HTR-8/SVneo (cell line): ENCODE measurements around the gene KCNT2.

ENCODE experiments used
- DNase-seq: peaks from one replicate; pipeline ENCODE4 v3.0.0; 2011; ENCODE audit warnings: low spot score, mixed read lengths; ENCODE audit not compliant: insufficient read length
- FAIRE-seq: peaks from 2 replicates; lab custom pipeline; 2011; peaks lifted over from hg19 to GRCh38; lab: Jason Lieb, UNC

Gene KCNT2

DNA sequence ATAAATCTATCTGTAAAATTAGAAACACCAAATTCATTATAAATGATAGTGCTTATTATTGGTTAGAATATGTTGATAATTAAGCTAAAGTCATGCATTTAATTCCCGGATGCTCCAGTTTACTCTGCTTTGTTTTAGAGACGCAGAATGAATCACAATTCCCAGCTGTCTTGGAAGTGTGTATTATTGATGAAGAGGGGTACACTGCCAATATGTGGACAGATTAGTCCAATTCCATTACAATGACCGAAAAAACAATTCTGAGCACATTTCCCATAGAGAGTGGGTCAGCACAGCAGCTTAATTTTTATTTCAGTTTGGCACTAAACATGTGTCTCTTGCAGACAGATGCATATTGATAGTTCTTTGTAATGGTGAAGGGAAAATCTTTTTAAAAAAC lies 146.7 kb downstream of the KCNT2 start:
- FAIRE-seq, result no peak
- no peak for DNase-seq

GRCh38 chr1:196459383-196459782 lies 148.9 kb downstream of the KCNT2 start:
- FAIRE-seq (no peak), DNase-seq (no peak)

- DNase-seq (no peak), FAIRE-seq (no peak)
Observed at GRCh38 chr1:196454792-196455191, 153.4 kb downstream of the KCNT2 start.

- FAIRE-seq (no peak), DNase-seq (no peak)
Observed at GRCh38 chr1:196451103-196451502, 157.1 kb downstream of the KCNT2 start.

DNA sequence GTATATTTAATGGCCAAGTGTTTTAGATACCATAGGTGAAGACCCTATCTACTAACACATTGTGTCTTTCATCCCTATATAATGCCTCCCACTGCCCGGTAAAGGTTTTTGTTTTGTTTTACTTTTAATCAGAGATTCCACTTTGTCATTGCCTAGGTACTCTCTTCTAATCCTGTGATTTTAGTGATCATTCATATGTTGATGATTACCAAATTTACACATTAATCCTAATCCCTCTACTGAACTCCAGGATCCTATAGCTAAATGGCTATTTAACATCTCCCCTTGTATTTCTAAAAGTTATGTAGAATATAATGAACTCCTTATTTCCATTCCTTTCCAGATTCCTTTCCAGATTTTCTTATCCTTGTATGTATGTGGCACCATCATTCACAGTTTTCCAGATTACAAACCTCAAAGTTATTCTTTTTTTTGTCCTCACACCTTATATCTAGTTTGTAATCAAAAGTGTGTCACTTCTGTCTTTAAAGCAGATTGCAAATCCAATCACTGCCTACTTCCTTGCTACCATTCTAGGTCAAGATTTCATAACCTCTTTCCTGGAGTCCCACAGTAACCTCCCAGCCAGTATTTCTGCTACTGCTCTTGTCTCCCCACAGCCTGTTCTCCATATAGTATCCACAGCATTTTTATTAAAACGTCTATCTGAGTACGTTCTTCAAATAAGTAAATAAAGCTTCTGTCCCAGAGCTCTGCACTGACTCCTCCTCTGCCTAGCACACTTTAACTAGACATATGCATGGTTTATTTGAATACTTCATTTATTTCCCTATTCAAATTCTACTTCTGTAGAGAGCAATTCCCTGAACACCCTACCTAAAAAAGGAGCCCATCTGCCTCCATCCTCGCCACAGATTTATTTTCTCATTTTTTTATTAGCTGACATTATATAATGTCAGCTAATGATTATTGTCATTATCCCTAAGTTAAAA lies 157.8 kb downstream of the KCNT2 start:
- FAIRE-seq (no peak), DNase-seq (no peak)

- FAIRE-seq, result no peak
- no peak for DNase-seq
Observed at GRCh38 chr1:196449460-196449859, 158.8 kb downstream of the KCNT2 start.

DNA sequence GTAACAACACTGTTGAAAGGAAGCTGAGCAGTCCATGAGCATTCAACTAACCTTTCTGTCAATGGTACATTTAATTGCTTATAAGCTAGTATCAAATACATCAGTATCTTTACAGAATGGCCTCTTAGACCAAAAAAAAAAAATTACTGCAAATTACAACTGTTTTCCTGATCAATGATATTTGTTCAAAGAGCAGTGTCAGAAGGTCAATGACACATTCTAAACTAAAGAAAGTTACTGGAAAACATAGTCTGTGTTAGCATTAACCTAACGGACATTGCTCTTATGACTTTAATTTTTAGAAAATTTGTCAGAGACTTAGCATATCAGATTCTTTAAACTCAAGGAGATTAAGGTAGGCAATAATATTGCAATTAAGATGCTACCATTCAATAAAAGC lies 162.5 kb downstream of the KCNT2 start:
- DNase-seq (no peak), FAIRE-seq (no peak)

DNA sequence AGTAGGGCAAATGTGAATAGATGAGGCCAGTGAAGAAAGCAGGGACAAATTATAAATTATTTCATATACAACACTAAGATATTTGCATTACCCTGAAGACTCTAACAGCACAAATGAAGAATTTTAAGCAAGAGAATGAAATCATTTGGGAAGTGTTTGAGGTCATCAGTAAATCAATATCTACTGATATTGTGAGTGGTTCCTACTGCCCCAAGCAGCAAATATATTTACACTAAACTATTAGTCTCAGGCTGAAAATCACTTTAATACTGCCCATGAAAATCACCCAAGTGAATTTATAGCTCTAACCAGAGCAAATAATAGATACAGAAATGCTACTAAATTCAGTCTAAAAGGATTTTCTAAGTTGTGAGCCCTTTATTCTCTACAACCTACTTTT lies 163.6 kb downstream of the KCNT2 start:
- no peak for FAIRE-seq

DNA sequence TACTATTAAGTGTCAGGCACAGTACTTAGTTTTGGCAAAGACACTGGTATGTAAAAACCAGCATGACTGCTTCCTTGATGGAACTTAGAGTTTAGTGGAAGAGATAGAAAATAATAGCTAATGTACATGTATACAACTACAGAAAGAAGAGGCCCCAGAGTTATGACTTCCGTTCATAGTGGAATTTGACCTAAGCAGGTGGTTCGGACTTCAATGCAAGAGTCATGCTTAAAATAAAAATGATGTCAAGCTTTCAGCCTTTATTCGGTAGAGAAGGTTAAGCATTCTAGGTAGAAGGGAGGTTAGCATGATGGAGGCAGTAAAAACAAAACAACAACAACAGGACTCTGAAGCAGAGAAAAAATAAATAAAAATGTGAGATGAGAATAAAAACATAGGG lies 165.9 kb downstream of the KCNT2 start:
- FAIRE-seq (no peak), DNase-seq (no peak)

More for the DNA sequence above, 163.6 kb downstream of the KCNT2 start:
- no peak for DNase-seq

DNA sequence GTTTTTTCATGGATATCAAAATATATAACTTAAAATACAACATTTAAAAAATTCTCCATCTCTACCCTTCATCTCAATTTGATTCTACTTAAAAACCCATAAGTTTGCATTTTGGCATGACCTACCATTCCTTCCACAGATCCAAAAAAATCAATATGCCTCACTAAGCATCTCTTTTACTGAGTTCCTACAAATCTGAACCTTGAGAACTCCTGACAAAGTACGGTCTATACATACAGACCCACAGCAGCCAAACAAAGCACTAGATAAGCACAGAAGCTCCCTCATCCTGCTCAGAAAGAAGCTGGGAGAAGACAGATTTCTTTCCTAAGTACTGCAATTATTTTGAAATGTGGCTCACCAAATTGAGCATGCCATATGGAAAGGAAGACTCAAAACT lies 167.5 kb downstream of the KCNT2 start:
- DNase-seq (no peak), FAIRE-seq (no peak)

DNA sequence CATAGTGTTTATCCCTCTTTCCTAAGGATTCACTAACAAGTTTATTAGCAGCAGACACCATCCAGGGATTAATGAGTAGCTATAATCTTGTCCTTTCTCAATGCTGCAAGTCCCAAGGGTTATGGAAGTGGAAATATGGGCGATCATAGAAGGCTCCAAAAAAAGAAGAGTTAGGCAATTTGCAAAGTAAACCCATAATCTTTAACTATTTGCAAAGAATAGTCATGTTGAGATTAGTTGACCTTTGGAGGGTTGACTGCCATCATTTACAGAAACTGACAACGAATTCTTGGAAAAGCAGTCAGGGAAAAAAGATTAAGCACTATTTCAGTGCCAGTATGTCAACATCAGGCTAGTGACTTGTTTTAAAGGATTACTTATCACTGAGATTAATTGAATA lies 169.9 kb downstream of the KCNT2 start:
- no peak for FAIRE-seq
- DNase-seq, result no peak

DNA sequence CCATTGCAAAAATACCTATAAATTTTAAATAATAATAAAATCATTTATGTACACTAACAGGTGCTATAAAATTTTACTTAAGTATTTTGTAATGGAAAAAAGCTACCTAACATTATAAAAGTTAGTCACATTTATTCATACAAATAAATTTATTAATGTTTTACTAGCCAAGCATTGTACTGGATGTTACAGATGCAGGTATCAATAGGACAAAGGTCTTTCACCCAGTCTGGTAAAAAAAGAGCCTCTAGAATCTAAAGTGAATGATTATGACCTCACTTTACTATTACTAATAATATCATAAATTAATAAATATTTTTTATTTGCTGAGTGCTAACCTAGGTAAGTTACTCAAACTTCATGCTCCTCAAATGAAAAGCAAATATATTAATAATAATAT lies 170.6 kb downstream of the KCNT2 start:
- no peak for DNase-seq
- FAIRE-seq, result no peak

DNA sequence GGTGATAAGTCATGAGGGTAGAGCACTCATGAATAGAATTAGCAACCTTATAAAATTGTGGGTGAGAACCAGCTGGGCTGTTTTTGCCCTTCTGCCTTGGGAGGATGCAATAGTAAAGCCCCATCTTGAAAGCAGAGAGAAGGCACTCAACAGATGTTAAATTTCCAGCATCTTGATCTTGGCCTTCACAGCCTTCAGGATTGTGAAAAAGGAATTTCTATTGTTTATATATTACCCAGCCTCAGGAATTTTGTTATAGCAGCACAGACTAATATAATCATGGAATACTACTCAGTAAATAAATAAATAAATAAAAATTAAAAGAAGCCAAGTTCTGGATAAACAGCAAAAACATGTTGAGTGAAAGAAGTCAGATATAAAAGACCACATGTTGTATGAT lies 175.2 kb downstream of the KCNT2 start:
- DNase-seq (no peak), FAIRE-seq (no peak)

DNA sequence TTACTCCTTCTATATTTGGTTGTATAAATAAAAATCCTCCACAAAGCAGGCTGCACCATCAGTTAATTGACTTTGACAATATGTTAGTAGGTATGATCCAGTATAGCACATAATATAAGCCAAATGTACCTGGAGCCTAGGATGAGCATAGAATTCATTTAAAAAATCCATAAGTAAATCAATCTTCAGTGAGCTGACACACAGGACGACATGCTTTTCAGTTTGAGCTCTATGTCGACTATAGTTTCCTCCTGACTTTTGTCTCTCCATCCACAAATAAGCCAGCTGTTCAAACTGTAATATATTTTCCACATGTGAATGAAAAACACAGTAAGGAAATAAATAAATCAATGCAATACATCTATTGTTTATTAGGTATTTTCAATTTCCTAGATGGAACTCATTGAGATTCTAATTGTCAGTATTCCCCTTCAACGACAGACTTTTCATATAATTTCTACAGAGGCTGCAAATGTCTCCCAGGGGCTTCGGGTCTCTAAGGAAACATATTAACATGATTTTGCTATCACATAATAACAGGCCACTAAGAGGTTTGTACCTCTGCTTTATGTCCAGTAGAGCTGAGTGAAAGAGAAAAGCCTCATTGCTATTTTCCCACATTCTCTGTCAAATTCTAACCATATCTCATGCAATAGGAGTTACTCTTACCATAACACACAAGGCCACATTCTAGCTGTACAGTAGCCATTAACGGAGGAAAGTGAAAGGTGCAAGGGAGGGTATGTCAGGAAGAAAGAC lies 180.1 kb downstream of the KCNT2 start:
- DNase-seq (no peak), FAIRE-seq (no peak)

DNA sequence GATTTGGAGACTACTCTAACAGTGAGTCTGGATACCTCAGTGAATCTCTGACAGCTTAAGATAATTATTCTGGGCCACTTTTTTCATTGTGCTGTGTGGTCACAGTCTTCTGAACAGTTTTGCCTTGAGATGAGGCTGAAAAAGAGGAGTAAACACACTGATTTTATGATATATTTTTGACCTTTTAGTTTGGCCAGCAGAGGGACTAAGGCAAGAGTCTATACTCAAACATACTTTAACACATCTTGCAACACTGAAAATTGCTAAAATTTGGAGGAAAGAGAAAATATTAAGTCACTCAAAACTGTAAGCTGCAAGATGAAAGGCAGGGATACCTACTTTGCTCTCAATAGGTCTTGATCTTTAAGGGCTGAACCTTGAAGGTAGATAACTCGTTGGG lies 182.7 kb downstream of the KCNT2 start:
- FAIRE-seq (no peak), DNase-seq (no peak)

GRCh38 chr1:196423612-196424011 lies 184.6 kb downstream of the KCNT2 start:
- DNase-seq (no peak), FAIRE-seq (no peak)

DNA sequence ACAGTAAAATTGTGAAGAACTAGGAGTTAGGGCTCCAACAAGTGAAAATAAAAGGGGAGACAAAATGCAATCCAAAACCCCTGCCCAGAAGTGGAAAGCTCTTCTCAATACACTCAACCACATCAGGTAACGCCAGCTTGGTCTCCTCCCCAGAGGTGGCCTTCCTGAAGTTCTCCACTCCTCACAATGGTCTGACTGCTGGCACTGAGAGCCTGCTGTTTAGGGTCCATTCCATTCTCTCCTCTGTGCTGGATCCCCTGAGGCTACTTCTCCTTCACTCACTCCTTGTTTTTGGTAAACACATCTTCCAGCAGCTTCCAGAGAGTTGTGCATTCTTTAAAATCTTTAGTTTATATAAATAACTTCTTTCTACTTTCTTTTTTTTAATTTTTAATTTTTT lies 189.5 kb downstream of the KCNT2 start:
- DNase-seq (no peak), FAIRE-seq (no peak)

GRCh38 chr1:196415978-196416377 lies 192.3 kb downstream of the KCNT2 start:
- no peak for FAIRE-seq
- DNase-seq, result no peak

DNA sequence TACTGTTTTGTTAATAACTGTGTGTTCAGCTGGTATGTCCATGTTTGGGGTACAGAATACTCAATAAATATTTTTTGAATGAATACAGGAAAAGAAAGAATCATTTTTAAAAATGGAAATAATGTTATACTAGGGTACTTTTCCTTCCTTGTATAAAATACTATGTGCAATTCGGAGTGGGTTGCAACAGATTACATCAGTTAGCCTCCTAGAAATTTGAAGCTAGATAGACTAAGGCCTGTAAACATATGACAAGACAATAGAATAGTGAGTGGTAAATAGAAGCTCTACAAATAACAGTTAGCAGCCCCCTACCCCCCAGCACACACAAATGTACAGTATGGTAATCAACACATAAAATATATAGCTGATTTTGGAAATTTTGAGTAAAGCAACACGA lies 195.9 kb downstream of the KCNT2 start:
- no peak for DNase-seq
- FAIRE-seq, result no peak

DNA sequence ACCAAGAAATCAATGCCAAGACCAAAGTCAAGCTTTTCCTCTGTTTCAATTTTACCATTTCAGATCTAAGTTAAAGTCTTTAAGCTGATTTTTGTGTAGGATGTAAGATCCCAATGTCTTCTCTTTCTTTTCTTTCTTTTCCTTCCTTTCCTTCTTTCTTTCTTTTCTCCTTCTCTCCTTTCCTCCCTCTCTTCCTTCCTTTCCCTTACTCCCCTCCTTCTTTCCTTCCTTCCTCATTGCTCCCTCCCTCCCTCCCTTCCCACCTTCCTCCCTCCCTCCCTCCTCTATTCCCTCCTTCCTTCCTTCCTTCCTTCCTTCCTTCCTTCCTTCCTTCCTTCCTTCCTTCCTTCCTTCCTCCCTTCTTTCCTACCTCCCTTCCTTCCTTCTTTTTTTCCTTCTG lies 197.5 kb downstream of the KCNT2 start:
- no peak for FAIRE-seq
- DNase-seq, result no peak

- FAIRE-seq, result no peak
- DNase-seq, result no peak
Observed at GRCh38 chr1:196409586-196409985, 198.7 kb downstream of the KCNT2 start.
